Mucosa of rectum (tissue), 2 donors: ENCODE data around the gene GOT1.

Experiments used
- H3K27ac ChIP-seq, 2 donors: one replicate each; pipeline ENCODE4 v1.7.0; 2013; ENCODE audit warnings: inconsistent platforms in 2 of 2, low read depth in 2 of 2, low read length in 2 of 2
- H3K27me3 ChIP-seq, 2 donors: one replicate each; pipeline ENCODE4 v1.7.0; 2013; ENCODE audit warnings: low read length in 2 of 2; ENCODE audit not compliant: control insufficient read depth in 2 of 2, insufficient read depth in 2 of 2
- H3K36me3 ChIP-seq, 2 donors: one replicate each; pipeline ENCODE4 v1.7.0; 2013; ENCODE audit warnings: low read length in 2 of 2; ENCODE audit not compliant: control insufficient read depth in 2 of 2, insufficient read depth in 2 of 2
- H3K4me1 ChIP-seq, 2 donors: one replicate each; pipeline ENCODE4 v1.7.0; 2013; ENCODE audit warnings: low read length in 2 of 2, mild to moderate bottlenecking in 1 of 2; ENCODE audit not compliant: control insufficient read depth in 2 of 2, insufficient read depth in 2 of 2
- H3K4me3 ChIP-seq, 2 donors: one replicate each; pipeline ENCODE4 v1.7.0; 2013; ENCODE audit warnings: low read length in 2 of 2
- H3K9ac ChIP-seq, 2 donors: one replicate each; pipeline ENCODE4 v1.7.0; 2013; ENCODE audit warnings: low read length in 2 of 2, low read depth in 1 of 2, mild to moderate bottlenecking in 1 of 2
- H3K9me3 ChIP-seq, 2 donors: one replicate each; pipeline ENCODE4 v1.7.0; 2013; ENCODE audit warnings: low read length in 2 of 2; ENCODE audit not compliant: control insufficient read depth in 2 of 2
- donor health status: healthy.
- donor health status: Normal muscosa, but diverticular disease.

The GOT1 gene

GRCh38 chr10:99369126-99369525 is 61.3 kb downstream of the GOT1 start:
- H3K36me3 ChIP-seq: no peaks in the 10 kb centered on the region
- H3K9ac ChIP-seq: no peak overlapping the region
- no peaks in the 10 kb centered on the region for H3K9me3 ChIP-seq
- peaks cover 7 to 17% of the 10 kb centered on the region in 2 donors for H3K27me3 ChIP-seq
- H3K4me3 ChIP-seq: no peak overlapping the region
- no peak overlapping the region for H3K27ac ChIP-seq
- peaks cover 0 to 3% of the 10 kb centered on the region in 2 donors for H3K4me1 ChIP-seq

- Histone ChIP-seq H3K27ac (no peak overlapping the region), H3K27me3 (peaks cover 7 to 17% of the 10 kb centered on the region in 2 donors), H3K9ac (no peak overlapping the region), H3K4me1 (peaks cover 0 to 3% of the 10 kb centered on the region in 2 donors), H3K4me3 (no peak overlapping the region), H3K36me3 (no peaks in the 10 kb centered on the region), H3K9me3 (no peaks in the 10 kb centered on the region)
Measured at GRCh38 chr10:99368646-99369045, 61.8 kb downstream of the GOT1 start.

GRCh38 chr10:99366666-99367065 is 63.8 kb downstream of the GOT1 start:
- no peaks in the 10 kb centered on the region for H3K36me3 ChIP-seq
- H3K4me3 ChIP-seq: no peak overlapping the region
- no peaks in the 10 kb centered on the region for H3K9me3 ChIP-seq
- peaks cover 7 to 14% of the 10 kb centered on the region in 2 donors for H3K27me3 ChIP-seq
- peaks cover 0 to 3% of the 10 kb centered on the region in 2 donors for H3K4me1 ChIP-seq
- H3K9ac ChIP-seq: no peak overlapping the region
- H3K27ac ChIP-seq: no peak overlapping the region

- H3K36me3 ChIP-seq: no peaks in the 10 kb centered on the region
- H3K4me1 ChIP-seq: no peaks in the 10 kb centered on the region
- no peak overlapping the region for H3K27ac ChIP-seq
- H3K27me3 ChIP-seq: peaks cover 7 to 14% of the 10 kb centered on the region in 2 donors
- H3K4me3 ChIP-seq: no peak overlapping the region
- no peaks in the 10 kb centered on the region for H3K9me3 ChIP-seq
- no peak overlapping the region for H3K9ac ChIP-seq
Measured at GRCh38 chr10:99365736-99366135, 64.7 kb downstream of the GOT1 start.

GRCh38 chr10:99365311-99365710 is 65.1 kb downstream of the GOT1 start:
- Histone ChIP-seq H3K4me3 (no peak overlapping the region), H3K4me1 (no peaks in the 10 kb centered on the region), H3K9ac (no peak overlapping the region), H3K27ac (no peak overlapping the region), H3K36me3 (no peaks in the 10 kb centered on the region), H3K27me3 (peaks cover 5 to 12% of the 10 kb centered on the region in 2 donors), H3K9me3 (no peaks in the 10 kb centered on the region)

- H3K36me3 ChIP-seq: no peaks in the 10 kb centered on the region
- H3K9me3 ChIP-seq: no peaks in the 10 kb centered on the region
- H3K9ac ChIP-seq: no peak overlapping the region
- H3K27me3 ChIP-seq: peaks cover 3 to 6% of the 10 kb centered on the region in 2 donors
- no peak overlapping the region for H3K4me3 ChIP-seq
- H3K27ac ChIP-seq: no peak overlapping the region
- no peaks in the 10 kb centered on the region for H3K4me1 ChIP-seq
Measured at GRCh38 chr10:99364125-99364524, 66.3 kb downstream of the GOT1 start.

- Histone ChIP-seq H3K9ac (no peak overlapping the region), H3K36me3 (no peaks in the 10 kb centered on the region), H3K4me1 (no peaks in the 10 kb centered on the region), H3K27ac (no peak overlapping the region), H3K4me3 (no peak overlapping the region), H3K9me3 (no peaks in the 10 kb centered on the region), H3K27me3 (no peaks in the 10 kb centered on the region)
Measured at GRCh38 chr10:99360934-99361333, 69.5 kb downstream of the GOT1 start.

- H3K9me3 ChIP-seq: no peaks in the 10 kb centered on the region
- no peaks in the 10 kb centered on the region for H3K36me3 ChIP-seq
- H3K27ac ChIP-seq: no peak overlapping the region
- no peaks in the 10 kb centered on the region for H3K4me1 ChIP-seq
- H3K4me3 ChIP-seq: no peak overlapping the region
- H3K9ac ChIP-seq: no peak overlapping the region
- H3K27me3 ChIP-seq: peaks cover 0 to 3% of the 10 kb centered on the region in 2 donors
Measured at GRCh38 chr10:99358101-99358500, 72.3 kb downstream of the GOT1 start.

GRCh38 chr10:99357691-99358090 is 72.7 kb downstream of the GOT1 start:
- no peaks in the 10 kb centered on the region for H3K9me3 ChIP-seq
- H3K4me3 ChIP-seq: no peak overlapping the region

GRCh38 chr10:99353182-99353581 is 77.2 kb downstream of the GOT1 start:
- Histone ChIP-seq H3K27ac (no peak overlapping the region), H3K27me3 (peaks cover 0 to 3% of the 10 kb centered on the region in 2 donors), H3K36me3 (no peaks in the 10 kb centered on the region), H3K4me3 (no peak overlapping the region), H3K9ac (no peak overlapping the region), H3K9me3 (no peaks in the 10 kb centered on the region), H3K4me1 (no peaks in the 10 kb centered on the region)

More at GRCh38 chr10:99357691-99358090, 72.7 kb downstream of the GOT1 start:
- no peak overlapping the region for H3K9ac ChIP-seq
- H3K36me3 ChIP-seq: no peaks in the 10 kb centered on the region
- H3K27me3 ChIP-seq: peaks cover 0 to 3% of the 10 kb centered on the region in 2 donors
- H3K27ac ChIP-seq: no peak overlapping the region
- no peaks in the 10 kb centered on the region for H3K4me1 ChIP-seq

GRCh38 chr10:99347672-99348071 is 82.8 kb downstream of the GOT1 start:
- no peaks in the 10 kb centered on the region for H3K27me3 ChIP-seq
- H3K27ac ChIP-seq: no peak overlapping the region
- no peaks in the 10 kb centered on the region for H3K9me3 ChIP-seq

More at GRCh38 chr10:99347672-99348071, 82.8 kb downstream of the GOT1 start:
- H3K4me1 ChIP-seq: no peaks in the 10 kb centered on the region
- no peaks in the 10 kb centered on the region for H3K36me3 ChIP-seq
- no peak overlapping the region for H3K4me3 ChIP-seq
- no peak overlapping the region for H3K9ac ChIP-seq
